HG02840 (cell line): ENCODE results near the gene TMIGD3.
"Not testable (repeated sequence)": the region's sequence is repeated elsewhere in the genome, so short reads cannot be mapped to it uniquely, and the experiment has no call there.

ENCODE experiments used
- ATAC-seq: cut with Tn5 transposase; IDR thresholded peaks from one replicate; pipeline ENCODE4 v1.9.1; 2021; ENCODE audit warnings: mild to moderate bottlenecking, moderate library complexity, moderate number of reproducible peaks; ENCODE audit not compliant: unreplicated experiment, low FRiP score

TMIGD3 gene

DNA sequence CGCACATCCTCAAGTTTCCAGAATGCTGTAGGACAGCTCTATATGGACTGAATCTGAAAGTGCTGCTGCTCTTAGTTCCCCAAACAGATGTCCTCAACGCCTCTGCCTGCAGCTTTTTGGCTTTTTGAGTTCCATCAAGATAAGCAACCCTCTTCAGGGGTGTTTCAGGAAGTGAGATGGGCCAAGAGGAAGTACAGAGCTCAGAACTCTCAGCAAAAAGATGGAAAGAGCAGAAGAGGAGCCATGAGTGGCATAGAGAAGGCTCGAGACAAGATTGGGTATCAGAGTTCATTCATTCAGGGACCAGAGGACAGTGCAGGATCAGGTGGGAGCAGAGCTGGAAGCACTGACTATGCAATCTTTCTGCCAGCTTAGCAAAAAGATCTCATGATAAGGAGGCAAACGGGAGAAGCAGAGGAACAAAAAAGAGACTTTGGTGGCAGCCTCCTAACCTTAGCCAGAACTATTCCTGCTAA lies at the start of gene TMIGD3, which contains the start of gene ADORA3:
TSS of gene TMIGD3 (minus strand) at position 49 of the 476 bp plus-strand sequence. CDS start 279 bp downstream, outside the sequence.
TSS of gene ADORA3 (minus strand) at position 49 of the 476 bp plus-strand sequence. CDS start 279 bp downstream, outside the sequence.
- ATAC-seq: no peak

GRCh38 chr1:111553196-111553595 lies 49.8 kb upstream of the TMIGD3 start:
- no peak for ATAC-seq

GRCh38 chr1:111552587-111552986 lies 49.2 kb upstream of the TMIGD3 start:
- no peak for ATAC-seq

DNA sequence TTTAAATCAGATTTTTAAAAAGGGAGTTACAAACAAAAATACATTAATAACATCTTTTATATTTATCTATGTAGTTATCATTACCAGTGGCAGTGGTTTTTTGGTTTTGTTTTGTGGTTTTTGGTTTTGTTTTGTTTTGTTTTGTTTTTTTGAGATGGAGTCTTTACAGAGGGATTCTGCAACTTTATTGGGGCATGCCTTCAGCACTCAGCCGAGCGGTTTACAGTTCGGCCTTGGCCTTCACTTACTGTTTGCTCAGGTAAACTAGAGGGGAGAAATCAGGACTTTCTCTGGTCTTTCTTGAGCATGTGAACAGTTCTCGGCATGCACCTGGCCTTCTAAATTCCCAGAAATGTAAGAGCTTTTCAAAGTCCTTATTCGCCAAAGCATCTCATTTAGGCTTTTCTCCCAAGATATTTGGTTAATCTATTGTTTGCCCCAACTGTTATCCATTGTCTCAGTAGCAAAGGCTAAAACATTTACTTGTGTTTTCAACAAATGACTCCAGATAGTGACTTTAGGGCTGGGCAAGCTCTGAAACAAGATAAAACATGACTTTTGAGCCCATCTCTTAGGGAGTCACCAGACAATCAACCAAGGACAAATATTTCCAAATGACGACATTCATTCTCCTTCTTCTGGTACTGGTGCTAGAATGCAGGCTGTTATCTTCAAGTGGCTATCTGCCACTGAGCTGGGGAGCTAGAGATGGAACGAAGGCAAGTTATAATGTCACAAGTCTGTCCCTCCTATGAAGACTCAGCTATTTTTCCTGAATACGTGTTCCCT lies 48.4 kb upstream of the TMIGD3 start:
- no peak for ATAC-seq

- ATAC-seq: not testable (repeated sequence)
Measured at GRCh38 chr1:111547786-111548185, 44.4 kb upstream of the TMIGD3 start.

- no peak for ATAC-seq
Measured at GRCh38 chr1:111542187-111542586, 38.8 kb upstream of the TMIGD3 start.

- ATAC-seq: no peak
Measured at GRCh38 chr1:111541721-111542120, 38.3 kb upstream of the TMIGD3 start.

DNA sequence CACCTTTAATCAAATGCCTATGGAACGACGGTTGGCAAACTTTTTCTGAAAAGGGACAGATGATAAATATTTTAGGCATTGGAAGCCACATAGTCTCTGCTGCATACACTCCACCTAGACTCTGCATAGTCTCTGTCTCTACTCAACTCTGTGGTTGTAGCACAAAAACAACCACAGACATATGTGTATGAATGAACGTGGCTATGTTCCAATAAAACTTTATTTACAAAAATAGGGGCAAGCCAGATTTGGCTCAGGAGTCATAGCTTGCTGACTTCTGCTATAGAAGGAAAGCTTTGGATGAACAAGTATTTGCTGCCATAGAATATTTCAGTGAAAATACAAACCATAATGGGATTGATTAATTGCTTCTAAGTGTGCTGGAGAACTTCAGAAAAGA lies 37.5 kb upstream of the TMIGD3 start:
- no peak for ATAC-seq

DNA sequence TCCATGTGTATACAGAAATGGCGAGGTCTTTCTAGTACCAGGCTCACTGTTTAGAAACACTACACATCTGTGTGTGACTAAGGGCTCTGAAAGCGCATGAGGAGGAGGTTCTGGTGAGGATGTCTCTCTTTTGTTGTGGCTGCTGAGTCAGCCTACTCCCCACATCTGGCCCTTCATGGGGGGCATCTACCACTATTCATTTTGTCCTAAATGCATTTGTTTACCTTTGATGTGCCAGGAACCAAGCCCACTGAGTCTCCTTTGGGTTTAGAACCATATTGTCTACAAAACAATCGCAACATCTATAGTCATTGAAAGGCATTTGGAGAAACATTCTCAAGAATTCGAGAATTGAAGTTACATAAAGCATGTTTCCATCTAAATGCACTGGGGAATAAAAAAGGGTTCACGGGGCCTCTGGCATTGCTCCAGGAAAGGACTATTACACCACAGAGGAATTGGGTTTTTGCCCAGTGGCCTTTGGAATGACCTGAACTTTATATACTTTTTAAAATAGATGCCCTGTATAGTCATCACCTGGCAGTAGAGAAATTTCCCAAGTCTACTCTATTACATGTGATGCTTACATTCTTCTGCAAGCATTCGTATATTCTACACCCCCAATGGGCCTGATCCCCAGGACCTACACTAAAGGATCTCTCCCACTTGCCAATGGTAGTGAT lies 35.1 kb upstream of the TMIGD3 start:
- ATAC-seq: no peak

DNA sequence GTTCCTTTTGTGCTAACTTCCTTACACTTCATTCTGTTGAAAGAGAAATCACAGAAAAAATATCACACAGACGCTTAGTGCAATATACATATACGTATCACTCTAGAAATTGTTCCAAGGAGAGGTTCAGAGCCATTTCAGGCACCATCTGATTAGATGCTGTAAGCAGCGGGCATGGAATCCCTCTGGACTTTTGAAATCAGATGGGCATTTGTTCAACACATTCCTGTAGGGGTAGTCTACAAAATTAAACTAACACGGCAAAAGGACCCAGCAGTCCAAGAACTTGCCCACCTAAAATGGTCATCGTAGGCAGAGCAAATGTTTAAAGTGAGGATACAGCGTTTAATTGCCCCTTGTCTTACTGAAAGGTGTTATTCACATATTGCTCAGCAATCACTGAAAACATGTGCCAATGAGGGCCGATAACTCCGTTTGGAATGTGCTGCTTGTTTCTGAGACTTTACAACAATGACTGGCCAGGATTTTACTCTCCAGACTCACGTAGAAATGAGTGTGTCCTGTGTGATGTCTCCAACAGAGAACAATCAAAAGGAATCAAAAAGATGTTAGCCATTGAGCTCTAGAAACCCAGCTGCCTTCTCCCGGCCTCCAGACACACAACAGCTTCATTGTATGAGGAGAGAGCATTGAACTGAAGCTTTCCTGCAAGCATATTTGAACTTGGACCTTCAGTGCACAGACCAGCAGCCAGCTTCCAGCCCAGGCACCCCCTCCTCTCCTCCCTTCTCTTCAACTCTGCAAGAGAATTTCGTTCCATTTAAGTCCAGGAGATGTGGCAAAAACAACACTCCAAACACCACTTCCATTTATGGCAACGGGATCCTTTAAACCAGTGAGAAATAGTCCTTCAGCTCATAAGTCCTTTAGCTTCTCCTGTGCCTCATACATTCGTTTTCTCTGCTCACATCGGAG lies 32.1 kb upstream of the TMIGD3 start:
- ATAC-seq: no peak

DNA sequence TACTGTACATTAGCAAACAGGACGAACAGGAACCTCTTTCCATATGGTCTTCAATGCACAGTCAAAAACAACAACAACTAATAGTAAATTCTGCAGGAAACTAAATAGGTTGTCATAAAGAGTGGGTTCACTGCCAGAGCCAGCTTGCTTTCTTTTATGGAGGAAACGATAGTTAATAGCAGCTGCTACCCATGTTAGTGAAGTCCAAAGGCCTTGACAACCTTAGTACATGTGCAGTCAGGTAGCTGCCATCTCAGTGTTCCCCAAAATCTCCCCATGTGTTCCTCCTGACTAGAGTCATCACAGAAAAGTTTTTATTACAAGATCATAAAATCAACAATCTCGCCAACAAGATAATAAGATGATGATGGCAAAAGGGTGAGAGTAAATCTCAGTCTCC lies 16.6 kb upstream of the TMIGD3 start:
- ATAC-seq: no peak

DNA sequence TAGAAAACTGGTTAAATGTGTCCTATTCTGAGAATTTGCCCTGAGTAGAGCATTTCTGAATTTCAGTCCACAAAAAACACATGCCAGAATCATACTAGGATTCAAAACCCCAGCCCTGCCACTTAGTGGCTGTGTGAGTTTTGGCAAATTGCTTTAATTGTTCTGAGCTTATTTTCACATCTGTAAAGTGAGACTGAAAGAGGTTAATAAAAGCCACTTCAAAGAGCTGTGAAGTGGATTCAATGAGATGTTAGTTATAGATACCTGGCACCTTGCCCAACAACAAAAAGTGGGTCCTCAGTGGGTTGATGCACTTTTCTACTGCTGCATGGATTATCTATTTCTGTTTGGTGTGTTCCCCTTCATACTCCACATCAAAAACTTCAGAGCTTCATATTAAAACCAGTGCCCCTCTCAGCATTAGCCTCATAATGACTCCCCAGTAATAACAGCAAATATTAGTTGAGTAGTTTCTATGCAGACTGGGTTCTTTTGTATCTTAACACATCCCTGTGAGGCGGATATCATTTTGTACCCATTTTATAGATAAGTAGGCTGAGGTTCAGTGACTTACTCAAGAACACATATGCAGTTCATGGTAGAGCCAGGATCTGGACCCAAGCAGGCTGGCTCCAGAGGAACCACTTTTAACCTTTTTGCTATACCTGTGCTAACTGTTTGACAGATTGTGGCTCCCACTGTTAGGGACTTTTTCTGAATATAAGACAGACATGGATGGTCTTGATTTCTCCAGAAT lies 14.2 kb upstream of the TMIGD3 start:
- ATAC-seq: no peak

DNA sequence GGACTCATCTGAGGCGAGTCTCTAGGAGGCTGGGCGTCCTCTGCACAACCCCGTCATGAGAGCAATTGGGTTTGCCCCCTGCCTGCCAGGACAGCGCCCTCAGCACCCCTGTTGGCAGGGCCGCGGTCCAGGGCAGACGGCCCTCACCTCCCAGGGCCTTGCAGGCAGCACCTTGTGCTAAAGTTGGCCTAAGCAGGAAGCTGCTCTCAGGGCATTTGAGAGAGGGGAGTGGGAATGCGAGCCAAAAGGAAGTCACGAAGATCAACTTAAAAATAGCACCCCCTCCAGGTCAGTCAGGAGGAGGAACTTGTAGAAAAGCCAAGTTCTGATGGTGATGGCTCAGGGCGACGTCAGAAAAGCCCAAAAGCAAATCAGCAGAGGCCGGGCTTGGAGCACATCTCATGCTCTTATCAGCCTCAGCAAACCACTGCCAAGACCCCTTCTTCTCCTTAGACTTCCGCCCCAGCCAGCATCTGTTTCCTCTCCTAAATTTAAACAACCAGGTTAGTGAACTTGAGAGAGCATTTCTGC lies 12.6 kb upstream of the TMIGD3 start:
- no peak for ATAC-seq

DNA sequence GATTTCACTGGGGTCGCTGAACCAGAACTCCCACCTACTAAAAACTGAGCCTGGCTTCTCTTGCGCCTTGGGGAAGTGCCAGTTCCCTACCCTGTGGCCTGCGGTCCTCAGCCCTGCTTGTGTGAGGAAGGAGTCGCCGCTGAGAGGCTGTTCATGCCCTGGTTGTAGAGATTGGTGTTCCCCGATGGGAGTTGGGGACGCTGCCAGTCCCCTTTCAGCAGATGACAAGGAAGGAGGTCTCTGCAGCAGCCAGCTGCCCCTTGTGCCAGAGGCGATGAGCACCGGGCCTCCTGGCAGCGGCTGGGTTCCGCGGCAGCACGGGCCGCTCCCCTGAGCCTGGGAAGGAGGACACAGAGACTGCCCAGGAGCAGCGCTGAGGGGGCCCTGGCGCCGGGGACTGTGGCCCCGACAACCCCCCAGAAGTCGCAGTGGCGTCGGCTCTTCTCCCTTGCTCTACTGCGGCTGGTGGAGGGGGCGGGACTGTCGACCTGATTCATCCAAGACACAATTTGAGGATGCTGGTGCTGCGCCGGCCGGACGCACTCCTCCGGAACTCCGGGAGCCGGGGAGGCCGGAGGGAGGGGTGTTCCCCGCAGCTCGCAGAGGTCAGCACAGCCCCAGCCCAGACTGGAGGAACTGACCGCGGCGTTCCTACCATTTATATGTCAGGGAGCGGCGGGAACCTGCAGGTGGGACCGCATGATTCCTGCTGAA lies 12.0 kb upstream of the TMIGD3 start:
- ATAC-seq: no peak

DNA sequence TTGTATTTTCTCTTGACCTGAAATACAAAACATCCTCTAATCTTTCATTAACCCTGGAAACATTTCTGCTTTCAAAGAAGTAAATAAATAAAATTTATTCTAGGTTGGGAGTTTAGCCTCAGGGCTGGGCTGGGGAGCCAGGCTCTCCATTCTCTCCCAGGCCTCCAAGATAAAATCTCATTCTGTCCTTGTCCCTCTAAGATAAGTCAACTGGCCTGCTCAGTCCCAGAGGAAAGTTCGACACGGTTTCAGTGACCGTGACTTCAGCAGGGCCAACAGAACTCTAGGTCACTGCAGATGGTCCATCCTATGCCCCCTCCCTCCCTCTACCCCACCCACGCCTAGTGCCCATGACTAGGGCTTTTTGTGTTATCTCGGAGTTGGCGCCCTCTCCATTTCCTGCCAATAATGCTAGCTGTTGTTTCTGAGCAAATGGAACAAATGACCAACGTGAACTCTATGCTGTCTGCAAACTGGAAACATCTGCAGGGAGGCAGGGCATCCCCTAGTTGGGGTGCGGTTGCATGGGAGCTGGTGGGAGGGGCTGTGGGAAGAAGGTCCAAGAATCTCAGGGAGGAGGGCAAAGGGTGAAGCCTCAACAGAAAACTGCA lies 10.1 kb upstream of the TMIGD3 start:
- no peak for ATAC-seq

DNA sequence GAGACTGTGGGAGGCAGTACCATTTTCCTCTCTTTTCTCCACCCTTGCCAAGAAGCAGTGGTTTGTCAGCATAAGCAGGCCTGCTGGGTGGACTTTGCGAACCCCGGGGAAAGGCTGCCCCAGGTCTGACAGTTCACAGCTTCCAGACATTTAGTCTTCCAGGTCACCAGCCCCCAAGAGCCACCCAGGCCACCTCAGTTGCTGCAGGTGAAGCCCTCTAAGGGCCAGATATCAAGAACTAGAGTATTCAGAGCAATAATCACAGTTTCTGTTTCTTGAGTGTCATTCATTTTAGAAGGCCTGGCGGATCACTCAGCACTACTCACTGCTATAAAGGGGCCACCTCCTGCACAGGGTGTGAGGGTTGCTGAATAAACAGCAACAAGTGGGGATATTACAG lies 9.5 kb upstream of the TMIGD3 start:
- ATAC-seq: no peak

DNA sequence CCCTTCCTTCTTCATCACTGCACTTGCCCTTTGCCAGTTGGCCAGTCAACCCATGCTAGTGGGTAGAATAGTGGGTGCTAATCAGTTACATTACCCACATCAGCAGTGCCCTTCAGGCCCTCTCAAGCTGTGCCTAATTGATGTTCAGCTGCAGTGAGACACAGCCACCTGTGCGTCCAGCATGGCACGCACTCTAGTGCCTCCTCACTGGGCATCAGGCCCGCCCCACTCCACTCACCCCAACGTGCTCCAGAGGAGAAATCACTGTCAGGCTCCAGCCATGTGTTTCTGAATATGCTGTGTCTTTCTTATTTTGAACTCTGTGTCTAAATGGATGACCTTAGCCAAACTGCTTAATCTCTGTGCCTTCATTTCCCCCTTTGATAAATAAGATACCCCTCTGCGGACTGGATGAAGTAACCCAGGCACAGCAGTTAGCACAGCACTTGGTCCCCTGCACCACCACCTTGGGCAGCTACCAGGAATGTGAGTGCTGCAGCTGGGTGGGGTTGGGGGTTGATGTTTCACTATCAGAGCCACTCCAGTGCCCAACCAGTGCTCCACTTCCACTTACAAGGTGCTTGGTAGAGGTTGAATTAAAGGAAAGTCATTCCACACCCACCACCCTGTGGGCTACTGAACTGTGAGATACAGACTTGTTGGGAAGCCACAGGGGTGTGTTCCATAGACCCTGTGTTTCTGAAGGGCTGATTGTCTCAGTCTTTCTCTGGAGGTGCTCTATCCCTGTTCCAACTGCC lies 8.9 kb upstream of the TMIGD3 start:
- ATAC-seq: no peak

GRCh38 chr1:111511370-111511769 lies 7.9 kb upstream of the TMIGD3 start:
- no peak for ATAC-seq
